AG09309 (cell line): ENCODE measurements around the gene ASIC1.
A peak's percentile ranks its signal among the peaks of the same experiment; 100 is the strongest.
"Not testable (repeated sequence)": the region's sequence is repeated elsewhere in the genome, so short reads cannot be mapped to it uniquely, and the experiment has no call there.

ENCODE experiments used
- DNase-seq: peaks from one replicate; pipeline ENCODE4 v3.0.0-alpha.2; 2010; ENCODE audit warnings: low read depth
- H3K4me3 ChIP-seq: 2 replicates; pipeline ENCODE4 v1.5.1; 2011; ENCODE audit warnings: mild to moderate bottlenecking, low read depth, low read length, moderate library complexity; ENCODE audit not compliant: control insufficient read depth
- TF ChIP-seq, protein P1 (sequence below): IDR thresholded peaks from 2 replicates; pipeline ENCODE4 v1.5.1; 2011; ENCODE audit warnings: mild to moderate bottlenecking, low read depth, low read length, inconsistent platforms; ENCODE audit not compliant: insufficient read depth, control insufficient read depth; ENCODE audit errors: missing control alignments

ASIC1 gene

DNA sequence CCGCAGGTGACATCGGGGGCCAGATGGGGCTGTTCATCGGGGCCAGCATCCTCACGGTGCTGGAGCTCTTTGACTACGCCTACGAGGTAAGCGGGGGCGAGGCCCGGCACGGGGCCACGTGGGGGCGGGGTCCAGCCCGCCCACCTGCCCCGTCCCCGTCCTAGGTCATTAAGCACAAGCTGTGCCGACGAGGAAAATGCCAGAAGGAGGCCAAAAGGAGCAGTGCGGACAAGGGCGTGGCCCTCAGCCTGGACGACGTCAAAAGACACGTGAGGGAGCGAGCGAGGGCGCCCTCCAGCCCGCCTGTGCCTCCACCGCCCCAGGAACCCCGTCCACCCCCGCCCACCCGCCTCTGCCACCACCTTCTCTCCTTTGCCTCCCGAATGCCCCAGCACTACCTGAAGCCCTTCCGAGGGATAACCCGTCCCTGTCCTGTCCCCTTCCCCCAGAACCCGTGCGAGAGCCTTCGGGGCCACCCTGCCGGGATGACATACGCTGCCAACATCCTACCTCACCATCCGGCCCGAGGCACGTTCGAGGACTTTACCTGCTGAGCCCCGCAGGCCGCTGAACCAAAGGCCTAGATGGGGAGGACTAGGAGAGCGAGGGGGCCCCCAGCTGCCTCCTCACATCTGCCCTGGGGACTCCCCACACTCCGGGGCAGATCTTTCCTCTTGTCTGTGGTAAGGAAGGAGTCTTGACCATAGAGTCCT lies 23.9 kb downstream of the ASIC1 start:
- TF ChIP-seq, protein P1, sequence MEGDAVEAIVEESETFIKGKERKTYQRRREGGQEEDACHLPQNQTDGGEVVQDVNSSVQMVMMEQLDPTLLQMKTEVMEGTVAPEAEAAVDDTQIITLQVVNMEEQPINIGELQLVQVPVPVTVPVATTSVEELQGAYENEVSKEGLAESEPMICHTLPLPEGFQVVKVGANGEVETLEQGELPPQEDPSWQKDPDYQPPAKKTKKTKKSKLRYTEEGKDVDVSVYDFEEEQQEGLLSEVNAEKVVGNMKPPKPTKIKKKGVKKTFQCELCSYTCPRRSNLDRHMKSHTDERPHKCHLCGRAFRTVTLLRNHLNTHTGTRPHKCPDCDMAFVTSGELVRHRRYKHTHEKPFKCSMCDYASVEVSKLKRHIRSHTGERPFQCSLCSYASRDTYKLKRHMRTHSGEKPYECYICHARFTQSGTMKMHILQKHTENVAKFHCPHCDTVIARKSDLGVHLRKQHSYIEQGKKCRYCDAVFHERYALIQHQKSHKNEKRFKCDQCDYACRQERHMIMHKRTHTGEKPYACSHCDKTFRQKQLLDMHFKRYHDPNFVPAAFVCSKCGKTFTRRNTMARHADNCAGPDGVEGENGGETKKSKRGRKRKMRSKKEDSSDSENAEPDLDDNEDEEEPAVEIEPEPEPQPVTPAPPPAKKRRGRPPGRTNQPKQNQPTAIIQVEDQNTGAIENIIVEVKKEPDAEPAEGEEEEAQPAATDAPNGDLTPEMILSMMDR = no peak
- H3K4me3 ChIP-seq = no peak overlapping the region
- DNase-seq = no peak

DNA sequence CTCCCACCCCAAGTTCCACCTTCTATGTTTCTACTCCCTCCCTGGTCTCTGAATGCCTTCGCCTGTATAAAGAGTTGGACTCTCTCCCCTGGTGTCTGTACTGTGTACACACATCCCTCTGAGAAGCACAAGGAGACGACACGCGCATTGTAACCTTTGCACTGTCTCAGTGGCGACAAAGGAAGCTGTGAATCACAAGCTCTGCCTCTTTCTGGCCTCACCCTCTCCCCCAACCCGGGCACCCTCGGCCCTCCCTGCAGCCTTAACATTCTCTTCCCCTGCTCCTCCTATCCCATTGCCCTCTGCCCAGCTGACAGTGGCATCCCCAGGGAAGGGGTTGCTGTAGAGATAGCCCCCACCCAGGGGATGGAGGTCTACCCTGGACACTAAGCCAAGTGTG lies 25.2 kb downstream of the ASIC1 start:
- H3K4me3 ChIP-seq = no peak overlapping the region

DNA sequence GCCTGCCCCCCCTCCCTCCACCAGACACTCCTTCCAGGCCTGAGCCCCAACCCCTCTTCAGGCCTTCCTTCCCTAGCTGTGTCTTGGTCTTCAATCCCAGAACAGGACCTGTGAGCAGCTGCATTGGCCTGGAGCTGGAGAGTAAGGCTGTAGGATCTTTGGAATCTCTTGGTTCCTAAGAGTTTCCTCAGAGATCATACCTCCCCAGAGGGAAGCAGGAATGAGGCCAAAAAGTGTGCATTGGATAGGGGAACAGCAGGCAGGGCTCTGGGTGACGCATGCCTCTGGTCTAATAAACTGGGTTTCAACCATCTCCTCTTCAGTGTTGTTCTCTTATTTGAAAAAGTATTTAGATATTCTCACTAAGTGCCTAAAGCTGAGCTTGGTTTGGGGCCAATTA lies 25.9 kb downstream of the ASIC1 start:
- TF ChIP-seq, protein P1 = no peak
- DNase-seq = no peak
- H3K4me3 ChIP-seq = no peak overlapping the region

More for the DNA sequence above, 25.2 kb downstream of the ASIC1 start:
- DNase-seq = no peak
- TF ChIP-seq, protein P1 = no peak

DNA sequence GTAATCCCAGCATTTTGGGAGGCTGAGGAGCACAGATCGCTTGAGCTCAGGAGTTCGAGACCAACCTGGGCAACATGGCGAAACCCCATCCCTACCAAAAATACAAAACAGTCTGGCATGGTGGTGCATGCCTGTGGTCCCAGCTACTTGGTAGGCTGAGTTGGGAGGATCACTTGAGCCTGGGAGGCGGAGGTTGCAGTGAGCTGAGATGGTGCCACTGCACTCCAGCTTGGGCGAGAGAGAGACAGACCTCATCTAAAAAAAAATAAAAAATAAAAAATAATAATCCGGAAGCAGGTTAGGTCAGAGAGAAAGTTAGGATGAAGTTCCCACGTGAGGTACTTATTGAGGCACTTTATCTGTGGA lies 27.0 kb downstream of the ASIC1 start:
- DNase-seq = not testable (repeated sequence)
- H3K4me3 ChIP-seq = peak overlapping the region; percentile 74

DNA sequence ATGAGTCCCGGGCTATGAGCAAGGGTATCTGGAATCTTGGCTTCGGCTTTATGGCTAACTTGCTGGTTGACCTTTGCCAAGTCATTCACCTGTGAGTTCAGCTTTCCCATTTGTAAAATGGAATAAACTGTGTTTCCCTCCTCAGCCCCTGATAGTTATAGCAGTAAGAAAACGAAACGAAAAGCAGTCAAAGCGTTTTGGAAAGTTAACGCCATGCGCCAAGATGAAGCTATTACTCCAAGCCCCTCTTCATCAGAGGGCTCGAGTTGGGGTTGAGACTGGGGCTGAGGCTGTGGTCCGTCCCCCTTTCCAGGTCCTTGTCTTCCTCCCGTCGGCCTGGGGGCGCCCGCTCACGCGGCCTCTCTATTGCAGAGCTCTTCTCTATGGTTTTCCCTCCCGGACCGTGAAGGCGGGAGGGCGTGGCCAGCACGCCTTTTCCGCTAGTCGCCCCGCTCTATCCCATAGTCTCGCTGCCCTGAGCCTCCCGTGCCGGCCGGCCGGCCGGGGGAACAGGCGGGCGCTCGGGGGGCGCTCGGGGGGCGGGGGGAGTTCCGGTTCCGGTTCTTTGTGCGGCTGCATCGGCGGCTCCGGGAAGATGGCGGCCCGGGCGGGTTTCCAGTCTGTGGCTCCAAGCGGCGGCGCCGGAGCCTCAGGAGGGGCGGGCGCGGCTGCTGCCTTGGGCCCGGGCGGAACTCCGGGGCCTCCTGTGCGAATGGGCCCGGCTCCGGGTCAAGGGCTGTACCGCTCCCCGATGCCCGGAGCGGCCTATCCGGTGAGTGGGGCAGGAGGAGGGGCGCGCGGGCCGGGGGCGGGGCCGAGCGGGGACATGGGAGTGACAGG lies 27.6 kb downstream of the ASIC1 start, which contains the start of gene SMARCD1:
Gene SMARCD1 (plus strand): TSS at position 568 of the 840 bp plus-strand sequence. CDS start 28 bp downstream, at position 596.
- TF ChIP-seq, protein P1 = peak; percentile 54
- peak within 1 kb of the TSS; percentile 74 for H3K4me3 ChIP-seq
- DNase-seq = peak; percentile 60

DNA sequence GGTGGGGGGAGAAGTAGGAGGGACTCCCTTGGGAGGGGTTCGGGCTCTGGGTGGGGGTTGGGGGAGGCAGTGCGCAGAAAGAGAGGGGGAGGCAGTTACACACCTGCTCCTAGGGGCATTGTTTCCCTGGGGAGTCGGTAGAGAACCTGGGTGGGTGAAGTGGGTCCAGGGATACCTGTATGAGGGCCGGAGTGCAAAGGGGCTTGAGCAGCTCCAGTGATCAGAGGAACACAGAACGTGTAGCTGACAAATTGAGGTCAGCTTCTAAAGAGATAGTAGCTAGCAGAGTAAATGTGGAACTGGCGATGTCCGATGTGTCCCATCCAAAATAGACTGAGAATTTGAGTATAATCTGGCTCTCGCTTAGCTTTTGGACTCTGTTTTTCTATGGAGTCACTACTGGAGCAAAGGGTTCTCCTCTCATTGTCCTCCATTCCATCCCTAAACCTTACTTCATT lies 28.2 kb downstream of the ASIC1 start:
- TF ChIP-seq, protein P1 = no peak
- peak overlapping the region; percentile 74 for H3K4me3 ChIP-seq
- DNase-seq = no peak

DNA sequence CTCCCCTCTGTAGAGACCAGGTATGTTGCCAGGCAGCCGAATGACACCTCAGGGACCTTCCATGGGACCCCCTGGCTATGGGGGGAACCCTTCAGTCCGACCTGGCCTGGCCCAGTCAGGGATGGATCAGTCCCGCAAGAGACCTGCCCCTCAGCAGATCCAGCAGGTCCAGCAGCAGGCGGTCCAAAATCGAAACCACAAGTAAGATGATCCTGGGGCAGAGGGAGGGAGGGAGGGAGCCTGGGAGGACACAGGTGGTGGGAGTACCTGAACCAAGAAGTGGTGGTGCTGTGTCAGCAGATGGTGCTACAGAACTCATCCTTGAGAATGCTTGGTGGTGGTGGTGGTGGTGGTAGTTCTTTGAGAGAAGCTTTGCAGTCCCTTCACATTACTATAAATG lies 28.8 kb downstream of the ASIC1 start:
- H3K4me3 ChIP-seq = peak overlapping the region; percentile 74
- DNase-seq = no peak

More for the DNA sequence above, 28.8 kb downstream of the ASIC1 start:
- TF ChIP-seq, protein P1 = no peak
